LNCAP (cell line): ENCODE data around the gene CHST12.

Source experiments
- TF ChIP-seq, protein P1 (sequence below): fragments of 450-650 bp; IDR thresholded peaks from 2 replicates; pipeline ENCODE4 v1.5.1; 2017; ENCODE audit warnings: mild to moderate bottlenecking

CHST12 gene

GRCh38 chr7:2475678-2476015 lies 72.2 kb downstream of the CHST12 start:
- TF ChIP-seq, protein P1, sequence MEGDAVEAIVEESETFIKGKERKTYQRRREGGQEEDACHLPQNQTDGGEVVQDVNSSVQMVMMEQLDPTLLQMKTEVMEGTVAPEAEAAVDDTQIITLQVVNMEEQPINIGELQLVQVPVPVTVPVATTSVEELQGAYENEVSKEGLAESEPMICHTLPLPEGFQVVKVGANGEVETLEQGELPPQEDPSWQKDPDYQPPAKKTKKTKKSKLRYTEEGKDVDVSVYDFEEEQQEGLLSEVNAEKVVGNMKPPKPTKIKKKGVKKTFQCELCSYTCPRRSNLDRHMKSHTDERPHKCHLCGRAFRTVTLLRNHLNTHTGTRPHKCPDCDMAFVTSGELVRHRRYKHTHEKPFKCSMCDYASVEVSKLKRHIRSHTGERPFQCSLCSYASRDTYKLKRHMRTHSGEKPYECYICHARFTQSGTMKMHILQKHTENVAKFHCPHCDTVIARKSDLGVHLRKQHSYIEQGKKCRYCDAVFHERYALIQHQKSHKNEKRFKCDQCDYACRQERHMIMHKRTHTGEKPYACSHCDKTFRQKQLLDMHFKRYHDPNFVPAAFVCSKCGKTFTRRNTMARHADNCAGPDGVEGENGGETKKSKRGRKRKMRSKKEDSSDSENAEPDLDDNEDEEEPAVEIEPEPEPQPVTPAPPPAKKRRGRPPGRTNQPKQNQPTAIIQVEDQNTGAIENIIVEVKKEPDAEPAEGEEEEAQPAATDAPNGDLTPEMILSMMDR = no peak

DNA sequence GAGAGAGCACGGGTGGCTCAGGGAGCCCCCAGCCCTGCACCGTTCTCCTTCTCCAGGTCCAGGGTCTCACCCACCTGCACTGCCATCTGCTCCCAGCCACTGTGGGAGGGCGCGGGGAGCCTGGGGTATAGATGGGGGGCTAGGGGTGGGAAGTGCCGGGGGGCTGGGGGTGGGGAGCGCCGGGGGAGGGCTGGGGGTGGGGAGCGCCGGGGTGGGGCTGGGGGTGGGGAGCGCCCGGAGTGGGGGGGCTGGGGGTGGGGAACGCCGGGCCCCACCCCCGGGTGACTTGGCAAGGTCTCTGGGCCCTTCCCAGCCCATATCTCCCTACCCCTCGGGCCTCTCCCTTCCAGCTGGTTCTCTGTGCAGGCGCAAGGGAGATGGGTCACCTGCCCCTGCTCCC lies 72.9 kb downstream of the CHST12 start, which contains the start of gene GRIFIN:
GRIFIN (minus strand) TSS at position 101 of the 400 bp plus-strand sequence; CDS start at position 86, 15 bp downstream.
- TF ChIP-seq, protein P1 = no peak

DNA sequence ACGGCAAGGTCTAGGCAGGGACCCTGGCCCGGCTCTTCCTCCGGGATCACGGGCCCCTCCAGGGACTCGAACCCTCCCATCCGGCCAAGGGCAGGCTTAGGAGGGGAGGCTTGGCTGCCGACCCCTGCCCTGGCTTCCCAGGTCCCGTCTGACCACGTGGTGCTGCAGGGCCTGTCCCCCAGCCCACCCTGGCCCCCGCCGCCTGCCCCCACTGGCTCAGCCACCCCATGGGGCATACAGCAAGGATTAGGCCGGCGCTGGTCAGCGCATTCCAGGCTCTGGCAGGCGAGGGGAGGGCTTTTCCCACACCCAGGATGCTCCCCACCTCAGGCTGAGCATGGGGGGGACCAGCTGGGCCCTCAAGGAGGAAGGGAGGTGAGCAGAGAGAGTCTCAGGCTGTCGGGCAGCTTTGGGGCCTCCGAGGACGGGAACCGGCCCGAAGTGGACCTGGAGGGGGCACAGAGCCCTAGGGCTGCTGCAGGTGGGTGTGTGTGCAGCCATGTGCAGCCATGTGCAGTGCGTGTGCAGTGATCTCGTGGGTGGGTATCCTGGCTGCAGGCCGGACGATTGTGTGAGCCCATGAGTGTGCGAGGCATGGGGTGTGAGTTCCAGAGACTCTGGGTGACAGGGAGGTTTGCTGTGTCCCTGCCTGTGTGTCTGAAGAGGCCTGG lies 73.5 kb downstream of the CHST12 start:
- TF ChIP-seq, protein P1 = no peak

- TF ChIP-seq, protein P1 = peak; percentile 55
Measured at GRCh38 chr7:2477447-2478398, 74.3 kb downstream of the CHST12 start.

- TF ChIP-seq, protein P1 = no peak
Measured at GRCh38 chr7:2478399-2478785, 75.0 kb downstream of the CHST12 start.

DNA sequence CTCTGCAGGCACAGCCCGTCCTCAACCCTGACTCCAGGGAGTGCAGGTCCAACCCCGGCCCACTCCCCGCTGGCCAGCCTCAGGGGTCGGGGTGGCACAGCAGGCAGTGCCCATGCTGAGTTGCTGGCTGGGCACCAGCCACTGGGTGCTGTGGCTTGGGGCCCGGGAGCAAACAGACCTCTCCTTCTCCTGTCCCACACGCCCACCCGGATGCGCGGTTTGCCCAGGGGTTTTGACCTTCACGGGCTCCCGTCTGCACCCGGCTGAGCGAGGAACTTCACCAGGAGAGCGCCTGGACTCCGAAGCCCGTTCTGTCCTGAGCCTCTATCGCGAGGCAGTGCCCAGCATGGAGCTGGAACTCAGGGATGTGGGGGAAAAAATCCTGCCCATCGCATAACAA lies 75.4 kb downstream of the CHST12 start:
- TF ChIP-seq, protein P1 = no peak

DNA sequence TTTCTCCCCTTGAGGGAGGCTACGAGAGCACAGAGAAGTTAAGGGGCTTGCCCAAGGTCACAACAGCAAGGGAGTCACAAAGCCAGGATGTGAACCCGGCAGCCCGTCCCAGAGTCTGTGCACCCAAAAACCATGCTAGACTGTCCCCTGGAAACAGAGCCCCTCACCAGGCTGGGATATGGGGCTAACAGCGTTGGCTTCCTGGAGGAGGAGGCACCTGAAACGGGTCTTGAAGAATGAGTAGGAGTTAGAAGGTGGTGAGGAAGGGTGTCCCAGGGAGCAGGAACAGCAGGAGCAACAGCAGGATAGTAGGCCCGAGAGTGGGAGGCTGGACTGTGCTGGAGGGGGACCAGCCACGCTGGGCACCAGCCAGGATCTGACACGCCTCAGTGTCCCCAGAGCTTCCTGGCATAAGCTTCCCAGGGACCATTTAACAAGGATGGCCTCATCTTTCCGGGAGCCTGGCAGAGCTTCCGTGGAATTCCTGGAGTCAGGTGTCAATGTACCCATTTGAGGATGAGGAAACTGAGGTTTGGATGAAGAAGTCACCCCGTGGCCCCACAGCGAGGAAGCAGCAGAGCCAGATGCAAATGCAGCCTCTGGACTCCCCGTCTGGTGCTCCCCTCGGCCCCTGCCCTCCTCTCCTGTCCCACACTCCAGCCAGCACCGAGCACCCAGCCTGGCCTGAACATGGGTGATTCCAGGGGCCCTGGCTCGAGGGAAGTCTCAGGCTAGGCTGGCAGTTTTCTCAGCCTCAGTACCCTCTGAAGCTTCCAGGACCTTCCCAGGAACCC lies 76.1 kb downstream of the CHST12 start:
- TF ChIP-seq, protein P1 = no peak
